Fibroblast of mammary gland (primary cell): ENCODE measurements around the gene CA5B.
A peak's percentile ranks its signal among the peaks of the same experiment; 100 is the strongest.
"Not testable (repeated sequence)": the region's sequence is repeated elsewhere in the genome, so short reads cannot be mapped to it uniquely, and the experiment has no call there.

Experiments
- DNase-seq: peaks from one replicate; pipeline ENCODE4 v3.0.0-alpha.2; 2010; ENCODE audit warnings: low read depth
- H3K4me3 ChIP-seq: 2 replicates; pipeline ENCODE4 v1.5.1; 2011; ENCODE audit warnings: low read depth, mild to moderate bottlenecking, low read length, moderate library complexity; ENCODE audit not compliant: control insufficient read depth
- TF ChIP-seq, protein P1 (sequence below): conservative IDR thresholded peaks from 2 replicates; pipeline ENCODE4 v1.5.1; 2011; ENCODE audit warnings: low read depth, low read length, inconsistent platforms; ENCODE audit not compliant: control insufficient read depth, insufficient read depth

CA5B gene, protein sequence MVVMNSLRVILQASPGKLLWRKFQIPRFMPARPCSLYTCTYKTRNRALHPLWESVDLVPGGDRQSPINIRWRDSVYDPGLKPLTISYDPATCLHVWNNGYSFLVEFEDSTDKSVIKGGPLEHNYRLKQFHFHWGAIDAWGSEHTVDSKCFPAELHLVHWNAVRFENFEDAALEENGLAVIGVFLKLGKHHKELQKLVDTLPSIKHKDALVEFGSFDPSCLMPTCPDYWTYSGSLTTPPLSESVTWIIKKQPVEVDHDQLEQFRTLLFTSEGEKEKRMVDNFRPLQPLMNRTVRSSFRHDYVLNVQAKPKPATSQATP

DNA sequence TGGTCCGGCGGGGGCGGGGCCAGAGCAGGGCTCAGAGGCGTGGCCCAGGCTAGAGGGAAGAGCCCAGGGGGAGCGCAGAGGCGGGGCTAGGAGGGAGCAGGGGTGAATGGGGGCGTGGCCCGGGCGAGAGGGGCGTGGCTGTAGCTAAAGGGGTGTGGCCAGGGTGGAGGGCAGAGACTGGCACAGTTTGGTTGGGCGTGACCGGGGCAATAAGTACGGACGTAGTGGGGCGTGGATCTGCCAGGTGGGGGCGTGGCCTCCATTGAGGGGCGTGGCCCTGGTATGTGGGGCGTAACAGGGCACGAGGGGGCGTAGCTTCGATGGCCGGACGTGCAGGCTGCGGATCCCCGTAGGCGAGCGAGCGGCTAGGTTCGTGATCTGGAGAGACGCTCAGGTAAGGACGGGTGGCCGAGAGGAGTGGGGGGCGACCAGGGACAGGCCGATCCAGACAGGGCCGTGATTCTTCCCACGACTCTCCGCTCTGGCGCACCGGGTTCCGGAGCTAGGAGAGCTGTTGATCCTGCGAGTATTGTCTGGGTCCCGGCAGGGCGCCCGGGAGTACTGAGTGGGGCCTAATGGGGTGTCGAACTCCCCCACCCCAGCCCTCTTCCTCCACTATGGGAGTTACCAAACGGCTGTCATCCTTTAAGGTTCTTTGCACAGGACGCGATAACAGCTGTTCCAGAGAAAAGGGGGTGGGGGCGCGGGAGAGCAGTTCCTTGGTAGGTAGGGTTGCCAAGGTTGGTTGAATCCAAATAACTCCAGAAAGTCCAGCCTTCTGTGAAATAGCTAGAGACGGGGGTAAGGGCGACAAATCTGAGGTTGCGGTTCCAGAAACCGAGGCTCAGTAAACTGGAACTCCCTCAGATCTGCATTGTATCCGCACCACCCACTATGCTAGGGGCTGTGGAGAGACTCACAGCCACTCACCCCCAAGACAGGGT lies at the start of gene CA5B:
Gene CA5B, plus strand, starts transcription at position 312 of the 944 bp plus-strand sequence. CDS start 11,754 bp downstream, outside the sequence.
- TF ChIP-seq, protein P1, sequence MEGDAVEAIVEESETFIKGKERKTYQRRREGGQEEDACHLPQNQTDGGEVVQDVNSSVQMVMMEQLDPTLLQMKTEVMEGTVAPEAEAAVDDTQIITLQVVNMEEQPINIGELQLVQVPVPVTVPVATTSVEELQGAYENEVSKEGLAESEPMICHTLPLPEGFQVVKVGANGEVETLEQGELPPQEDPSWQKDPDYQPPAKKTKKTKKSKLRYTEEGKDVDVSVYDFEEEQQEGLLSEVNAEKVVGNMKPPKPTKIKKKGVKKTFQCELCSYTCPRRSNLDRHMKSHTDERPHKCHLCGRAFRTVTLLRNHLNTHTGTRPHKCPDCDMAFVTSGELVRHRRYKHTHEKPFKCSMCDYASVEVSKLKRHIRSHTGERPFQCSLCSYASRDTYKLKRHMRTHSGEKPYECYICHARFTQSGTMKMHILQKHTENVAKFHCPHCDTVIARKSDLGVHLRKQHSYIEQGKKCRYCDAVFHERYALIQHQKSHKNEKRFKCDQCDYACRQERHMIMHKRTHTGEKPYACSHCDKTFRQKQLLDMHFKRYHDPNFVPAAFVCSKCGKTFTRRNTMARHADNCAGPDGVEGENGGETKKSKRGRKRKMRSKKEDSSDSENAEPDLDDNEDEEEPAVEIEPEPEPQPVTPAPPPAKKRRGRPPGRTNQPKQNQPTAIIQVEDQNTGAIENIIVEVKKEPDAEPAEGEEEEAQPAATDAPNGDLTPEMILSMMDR: no peak
- DNase-seq: peak; percentile 78
- peak within 1 kb of the TSS; percentile 41 for H3K4me3 ChIP-seq

DNA sequence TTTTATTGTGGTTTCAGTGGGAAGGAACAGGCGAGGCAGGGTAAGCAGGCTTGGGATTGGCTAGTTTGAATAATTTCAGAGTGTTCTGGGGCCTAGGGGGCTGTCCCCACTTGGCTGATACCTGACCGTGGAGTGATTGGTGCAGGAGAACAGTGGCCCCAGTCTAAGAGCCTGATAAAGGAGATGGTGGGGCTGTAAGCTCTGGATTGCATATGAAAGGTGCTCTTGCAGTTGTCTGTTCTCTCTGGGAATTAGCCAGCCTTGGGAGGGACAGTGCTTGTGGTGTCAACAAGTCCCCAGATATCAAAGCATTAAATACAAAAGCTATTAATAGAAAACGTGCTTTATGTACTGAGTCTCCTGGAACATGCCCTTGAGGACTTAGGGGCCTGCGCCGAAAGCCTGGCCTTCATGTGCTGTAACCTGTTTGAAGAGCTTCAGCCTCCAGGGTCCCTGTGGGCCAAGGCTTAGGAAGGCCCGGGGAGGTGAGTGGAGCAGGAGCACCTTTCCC lies 43.1 kb upstream of the CA5B start:
- TF ChIP-seq, protein P1: no peak

DNA sequence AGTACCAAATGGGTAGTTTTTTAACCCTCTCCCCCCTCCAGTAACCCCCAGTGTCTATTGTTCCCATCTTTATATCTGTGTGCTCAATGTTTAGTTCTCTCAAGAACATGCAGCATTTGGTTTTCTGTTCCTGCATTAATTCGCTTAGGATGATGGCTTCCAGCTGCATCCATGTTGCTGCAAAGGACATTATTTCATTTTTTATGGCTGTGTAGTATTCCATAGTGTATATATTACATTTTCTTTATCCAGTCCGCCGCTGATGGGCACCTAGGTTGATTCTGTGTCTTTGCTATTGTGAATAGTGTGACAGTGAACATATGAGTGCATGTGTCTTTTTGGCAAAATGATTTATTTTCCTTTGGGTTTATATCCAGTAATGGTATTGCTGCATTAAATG lies 41.6 kb upstream of the CA5B start:
- no peak for DNase-seq
- TF ChIP-seq, protein P1: no peak
- H3K4me3 ChIP-seq: no peak overlapping the region

More for the DNA sequence above, 43.1 kb upstream of the CA5B start:
- H3K4me3 ChIP-seq: no peak overlapping the region
- no peak for DNase-seq

DNA sequence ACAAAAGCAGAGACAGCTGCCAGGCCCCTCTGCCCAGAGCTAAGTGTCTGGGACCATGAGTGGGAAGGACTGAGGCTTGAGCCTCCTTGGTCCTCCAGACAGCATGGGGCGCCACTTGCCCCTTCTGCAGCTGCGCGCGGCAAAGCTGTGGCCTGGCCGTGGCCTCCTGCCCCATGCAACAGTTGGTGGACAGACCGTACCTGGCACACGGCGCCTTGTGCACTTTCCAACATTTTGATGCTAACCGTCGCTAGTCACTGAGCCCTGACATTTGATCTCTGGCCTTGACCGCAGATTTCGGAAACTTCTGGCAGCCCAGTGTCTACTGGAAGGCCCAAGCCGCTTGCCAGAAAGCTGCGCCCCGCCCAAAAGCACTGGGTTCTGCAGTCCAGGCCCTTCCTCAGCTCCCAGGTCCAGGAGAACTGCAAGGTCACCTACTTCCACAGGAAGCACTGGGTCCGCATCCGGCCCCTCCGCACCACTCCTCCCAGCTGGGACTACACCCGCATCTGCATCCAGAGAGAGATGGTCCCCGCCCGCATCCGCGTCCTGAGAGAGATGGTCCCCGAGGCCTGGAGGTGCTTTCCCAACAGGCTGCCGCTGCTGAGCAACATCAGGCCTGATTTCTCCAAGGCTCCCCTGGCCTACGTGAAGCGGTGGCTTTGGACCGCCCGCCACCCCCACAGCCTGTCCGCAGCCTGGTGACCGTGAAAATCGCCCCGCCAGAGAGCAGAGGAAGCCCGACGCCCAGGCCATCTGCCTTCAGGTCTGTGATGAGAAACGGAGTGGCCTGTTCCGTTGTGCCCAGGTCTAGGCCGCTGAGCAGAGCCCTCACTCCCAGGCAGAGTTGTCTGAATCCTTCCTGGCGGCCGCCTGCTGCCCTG lies 35.3 kb upstream of the CA5B start:
- TF ChIP-seq, protein P1: no peak
- H3K4me3 ChIP-seq: no peak overlapping the region
- DNase-seq: no peak

DNA sequence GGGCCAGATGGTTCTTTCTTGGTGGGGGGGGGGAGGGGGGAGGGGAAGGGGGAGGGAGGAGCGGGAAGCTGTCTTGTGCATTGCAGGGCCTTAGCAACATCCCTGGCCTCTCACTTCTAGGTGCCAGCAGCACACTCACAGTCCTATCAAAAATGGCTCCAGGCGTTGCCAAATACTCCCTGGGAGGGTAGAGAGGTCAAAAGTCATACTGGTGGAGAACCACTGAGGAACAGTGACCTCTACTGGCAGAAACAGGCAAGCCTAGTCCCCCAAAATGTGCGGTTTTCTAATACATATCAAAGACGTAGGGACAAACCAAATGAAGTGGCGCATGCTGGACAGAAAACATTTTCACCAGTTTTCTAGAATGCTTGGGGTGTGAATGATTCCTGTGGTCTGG lies 34.3 kb upstream of the CA5B start:
- not testable (repeated sequence) for DNase-seq, H3K4me3 ChIP-seq

DNA sequence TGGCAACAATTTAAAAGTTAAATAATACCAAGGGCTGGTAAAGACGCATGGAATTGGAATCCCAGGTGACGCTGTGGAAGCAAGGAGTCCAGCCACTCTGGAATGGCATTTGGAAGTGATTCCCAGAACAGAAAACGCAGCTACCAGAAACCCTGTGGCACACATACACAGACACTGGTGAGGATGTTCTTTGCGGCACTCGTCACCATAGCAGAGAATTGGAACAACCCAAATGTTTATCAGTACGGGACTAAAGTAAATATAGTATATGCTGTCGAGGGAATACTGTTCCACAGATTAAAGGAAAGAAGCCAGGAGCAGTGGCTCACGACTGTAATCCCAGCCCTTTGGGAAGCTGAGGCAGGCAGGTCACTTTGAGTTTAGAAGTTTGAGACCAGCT lies 33.8 kb upstream of the CA5B start:
- not testable (repeated sequence) for DNase-seq, H3K4me3 ChIP-seq

DNA sequence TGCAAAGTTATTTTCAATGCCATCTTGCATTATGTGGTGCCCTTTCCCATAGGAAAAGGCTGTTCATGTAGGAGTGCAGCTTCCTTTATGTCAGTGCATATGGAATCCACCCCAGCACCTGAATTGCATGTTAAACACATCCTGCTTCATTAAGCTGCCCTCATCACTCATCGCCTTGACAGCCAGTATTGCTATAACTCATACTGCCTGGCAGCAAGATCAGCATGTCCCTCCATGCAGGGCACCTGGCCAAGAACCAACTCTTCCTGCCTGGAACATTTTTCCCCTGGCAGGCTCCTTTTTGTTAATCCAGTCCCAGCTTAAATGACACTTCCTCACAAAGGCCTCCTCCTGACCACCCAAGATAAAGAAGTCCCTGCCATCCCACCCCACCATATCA lies 23.5 kb upstream of the CA5B start:
- H3K4me3 ChIP-seq: no peak overlapping the region
- no peak for DNase-seq
- TF ChIP-seq, protein P1: no peak
